HT-29 (cell line): Measurements from ENCODE around the gene IER3IP1. TPM values are rescaled to one million over a fixed set of nuclear protein-coding genes. Genes with fewer than 3 reads are reported as not detected.

Experiments
- small RNA-seq: library from RNA; depleted of rRNA; stranded (forward); fragments of <200 nt; gene quantifications from one replicate; pipeline ENCODE3, GENCODE V24; 2014
- total RNA-seq: library from RNA; depleted of rRNA; stranded (reverse); fragments of >200 nt; shearing (Covaris generic); gene quantifications from 2 replicates; pipeline ENCODE4 v1.2.3, GENCODE V29; 2014; rRNA removed

IER3IP1 gene
- total RNA-seq, 1 experiment from 2014 or later, result 18.9 TPM

Small RNAs within 50 kb of the gene (small RNA-seq; reads per million reads assigned to genes)
- gene AC012254.4, result not detected

Other genes with a start within 250 kb of the IER3IP1 start
- gene ELOA2, start 140.7 kb downstream of the IER3IP1 start, total RNA-seq, result not detected in 2 replicates
- gene HDHD2, start 25.9 kb downstream of the IER3IP1 start, total RNA-seq, result 8.4 and 12.2 TPM in 2 replicates
- gene SKOR2, start 75.3 kb upstream of the IER3IP1 start, total RNA-seq, result not detected in 2 replicates